ENCODE data around the gene ZDHHC13. TPM values are rescaled to one million over a fixed set of nuclear protein-coding genes. Genes with fewer than 3 reads are reported as not detected.
"Not testable (repeated sequence)": the region's sequence is repeated elsewhere in the genome, so short reads cannot be mapped to it uniquely, and the experiment has no call there.

Gene ZDHHC13
- total RNA-seq, 1 experiment from 2014 or later = 30.1 TPM

DNA sequence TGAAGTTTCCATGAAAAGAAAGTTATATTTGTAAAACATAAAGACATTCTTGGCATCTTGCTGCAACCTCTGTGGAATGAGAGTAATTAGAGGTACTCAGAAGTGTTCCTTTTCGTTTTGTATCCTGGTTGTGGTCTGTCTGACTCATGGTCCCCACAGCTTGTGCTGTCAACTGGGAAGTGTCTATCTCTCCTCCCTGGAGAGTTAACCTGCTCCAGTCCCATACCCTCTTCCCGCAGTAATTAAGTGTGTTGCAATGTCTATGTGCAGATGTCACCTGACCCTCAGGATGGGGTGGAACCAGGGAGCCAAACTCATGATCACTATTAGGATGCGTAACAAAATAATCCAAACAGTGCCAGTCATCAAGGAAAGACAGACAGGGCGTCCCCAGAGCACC is 23.0 kb upstream of the ZDHHC13 start:
- in situ Hi-C loops (cut with HindIII; ENCODE audit: low sequenced_read_pairs) = no loop called here
- no peak for DNase-seq (ENCODE audit: low spot score)

DNA sequence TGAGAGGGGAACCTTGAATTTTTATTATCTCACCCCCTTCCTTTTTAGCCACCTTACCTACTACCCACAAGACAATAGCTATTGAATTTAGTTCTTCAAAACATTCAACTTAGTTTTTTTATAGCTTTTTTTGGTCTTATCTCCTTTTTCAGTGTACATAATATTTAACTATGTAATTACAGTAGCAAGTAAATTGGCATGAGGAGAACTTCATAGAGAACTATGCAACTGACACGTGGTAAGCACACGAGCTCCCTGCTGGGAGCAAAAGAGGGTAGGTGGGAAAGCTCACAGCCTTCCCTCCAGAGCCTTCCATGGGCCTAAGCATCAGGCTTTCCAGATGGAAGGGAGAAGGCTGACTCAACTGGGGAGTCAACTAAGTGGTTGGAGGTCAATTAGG is 22.1 kb upstream of the ZDHHC13 start:
- no peak for DNase-seq (ENCODE audit: low spot score)
- in situ Hi-C loops (cut with HindIII; ENCODE audit: low sequenced_read_pairs) = no loop called here

- no peak for DNase-seq (ENCODE audit: low spot score)
- in situ Hi-C loops (cut with HindIII; ENCODE audit: low sequenced_read_pairs) = no loop called here
Measured at GRCh38 chr11:19099093-19099492, 17.9 kb upstream of the ZDHHC13 start.

GRCh38 chr11:19100885-19101284 is 16.1 kb upstream of the ZDHHC13 start:
- in situ Hi-C loops (cut with HindIII; ENCODE audit: low sequenced_read_pairs) = no loop called here
- DNase-seq (ENCODE audit: low spot score) = no peak

DNA sequence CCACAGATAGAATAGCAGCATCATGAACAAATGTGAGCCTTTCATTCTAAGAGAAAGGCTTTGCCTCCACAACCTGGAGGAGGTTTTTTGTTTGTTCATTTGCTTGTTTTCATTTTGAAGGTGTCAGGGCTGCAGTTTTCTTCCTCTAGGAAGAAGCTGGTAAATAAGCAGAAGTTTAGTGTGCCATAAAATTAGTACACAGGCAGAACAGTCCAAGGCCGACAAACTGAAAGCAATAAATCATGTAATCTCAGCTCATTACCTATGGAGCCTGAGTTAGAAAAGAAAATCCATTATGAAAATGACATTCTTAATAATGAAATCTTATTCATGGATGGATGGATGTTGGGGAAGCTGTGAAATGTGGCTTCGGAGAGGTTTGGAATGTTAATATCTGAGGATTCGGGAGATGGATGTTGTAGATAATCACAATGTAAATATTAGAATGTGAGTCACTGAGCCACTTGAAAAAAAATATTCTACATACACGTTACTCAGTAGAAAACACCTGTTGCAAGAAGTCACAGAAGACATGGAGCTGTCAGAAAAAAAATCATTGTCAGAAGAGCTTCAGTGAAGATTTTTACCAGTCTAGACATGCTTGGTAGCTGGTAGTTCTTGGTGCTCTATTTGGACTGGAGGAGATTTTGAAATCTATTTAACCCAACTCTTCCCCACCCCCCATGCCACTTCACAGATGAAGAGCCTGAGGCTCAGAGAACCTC is 15.0 kb upstream of the ZDHHC13 start:
- no peak for DNase-seq (ENCODE audit: low spot score)
- in situ Hi-C loops (cut with HindIII; ENCODE audit: low sequenced_read_pairs) = no loop called here

DNA sequence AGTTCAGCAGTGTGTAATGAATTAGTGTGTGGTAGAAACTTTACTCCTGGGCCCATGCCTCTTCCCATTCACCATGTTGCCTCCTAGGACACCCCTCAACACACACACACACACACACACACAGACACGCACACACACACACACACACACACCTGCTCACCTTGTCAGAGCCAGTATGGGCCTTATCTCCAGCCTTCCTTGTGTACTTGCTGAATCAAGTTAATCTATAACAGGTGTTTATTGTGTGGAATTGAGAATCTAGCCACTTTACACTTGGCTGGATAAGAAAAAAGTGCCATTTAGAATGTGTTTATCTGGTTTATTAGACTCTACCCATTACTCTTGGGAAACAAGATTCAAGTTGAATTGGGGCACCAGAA is 14.5 kb upstream of the ZDHHC13 start:
- in situ Hi-C loops (cut with HindIII; ENCODE audit: low sequenced_read_pairs) = no loop called here
- DNase-seq (ENCODE audit: low spot score) = no peak

DNA sequence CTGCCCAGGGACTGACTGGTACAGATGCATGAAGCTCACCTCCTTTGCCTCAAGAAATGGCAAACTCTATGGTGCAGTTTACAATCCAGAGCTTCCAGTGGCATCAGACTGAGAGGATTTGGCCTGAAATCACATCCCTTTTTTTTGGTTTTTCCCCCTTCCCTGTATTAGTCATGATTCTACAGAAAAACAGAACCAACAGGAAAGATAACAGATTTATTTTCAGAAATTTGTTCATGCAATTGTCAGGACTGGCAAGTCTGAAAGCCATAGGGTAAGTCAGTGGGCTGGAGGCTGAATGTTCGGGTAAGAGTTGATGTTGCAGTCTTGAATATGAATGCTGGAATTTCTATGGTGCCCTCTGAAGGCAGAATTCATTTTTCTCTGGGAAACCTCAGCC is 12.0 kb upstream of the ZDHHC13 start:
- in situ Hi-C loops (cut with HindIII; ENCODE audit: low sequenced_read_pairs) = no loop called here

GRCh38 chr11:19107125-19107524 is 9.8 kb upstream of the ZDHHC13 start:
- in situ Hi-C loops (cut with HindIII; ENCODE audit: low sequenced_read_pairs) = no loop called here
- DNase-seq (ENCODE audit: low spot score) = no peak

More for the DNA sequence above, 12.0 kb upstream of the ZDHHC13 start:
- no peak for DNase-seq (ENCODE audit: low spot score)

DNA sequence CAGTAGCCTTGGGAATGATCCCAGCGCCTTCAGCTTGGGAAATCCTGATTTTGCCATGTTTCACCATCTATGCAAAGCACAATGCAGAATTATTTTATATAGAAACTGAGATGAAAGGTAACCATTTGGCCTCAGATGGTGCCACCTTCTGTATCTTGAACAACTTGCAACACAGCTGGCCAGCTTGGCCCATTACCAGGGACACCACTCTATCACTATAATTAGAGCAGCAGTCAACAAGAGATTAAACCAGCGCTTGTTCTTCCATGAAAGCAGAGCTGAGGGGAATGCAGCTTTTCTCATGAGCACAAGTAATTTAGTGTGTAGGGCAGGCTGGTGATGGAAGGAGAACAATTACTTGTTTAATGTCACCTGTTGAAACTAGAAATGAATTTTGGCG is 6.7 kb upstream of the ZDHHC13 start:
- in situ Hi-C loops (cut with HindIII; ENCODE audit: low sequenced_read_pairs) = no loop called here
- no peak for DNase-seq (ENCODE audit: low spot score)

- in situ Hi-C loops (cut with HindIII; ENCODE audit: low sequenced_read_pairs) = no loop called here
Measured at GRCh38 chr11:19111809-19112208, 5.2 kb upstream of the ZDHHC13 start.

GRCh38 chr11:19116276-19116970 is 545 bp upstream of the ZDHHC13 start:
- in situ Hi-C loops (cut with HindIII; ENCODE audit: low sequenced_read_pairs) = no loop called here
- DNase-seq (ENCODE audit: low spot score) = no peak

More at GRCh38 chr11:19111809-19112208, 5.2 kb upstream of the ZDHHC13 start:
- no peak for DNase-seq (ENCODE audit: low spot score)

GRCh38 chr11:19117760-19118097 is 761 bp downstream of the ZDHHC13 start:
- no peak for DNase-seq (ENCODE audit: low spot score)
- in situ Hi-C loops (cut with HindIII; ENCODE audit: low sequenced_read_pairs) = no loop called here

DNA sequence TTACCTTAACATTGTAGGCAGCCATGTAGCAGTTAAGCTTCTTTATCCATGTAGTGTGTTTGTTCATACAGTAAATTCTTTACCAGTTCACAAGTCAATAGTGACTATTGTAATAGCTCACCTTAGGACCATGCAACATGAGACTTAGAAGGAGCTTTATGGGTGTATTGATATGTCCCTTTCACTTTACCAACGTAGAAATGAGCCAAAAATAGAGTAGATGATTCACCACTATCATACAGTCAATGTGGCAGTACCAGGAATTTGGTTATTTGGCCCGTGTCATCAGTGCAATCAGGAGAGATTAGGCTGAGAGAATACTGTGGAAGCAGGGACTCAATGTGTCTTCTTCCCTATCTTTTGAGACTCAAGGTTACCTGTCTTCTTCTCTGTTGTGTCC is 4.7 kb downstream of the ZDHHC13 start:
- in situ Hi-C loops (cut with HindIII; ENCODE audit: low sequenced_read_pairs) = no loop called here
- no peak for DNase-seq (ENCODE audit: low spot score)

GRCh38 chr11:19122960-19123615 is 6.1 kb downstream of the ZDHHC13 start:
- no peak for DNase-seq (ENCODE audit: low spot score)
- in situ Hi-C loops (cut with HindIII; ENCODE audit: low sequenced_read_pairs) = no loop called here

DNA sequence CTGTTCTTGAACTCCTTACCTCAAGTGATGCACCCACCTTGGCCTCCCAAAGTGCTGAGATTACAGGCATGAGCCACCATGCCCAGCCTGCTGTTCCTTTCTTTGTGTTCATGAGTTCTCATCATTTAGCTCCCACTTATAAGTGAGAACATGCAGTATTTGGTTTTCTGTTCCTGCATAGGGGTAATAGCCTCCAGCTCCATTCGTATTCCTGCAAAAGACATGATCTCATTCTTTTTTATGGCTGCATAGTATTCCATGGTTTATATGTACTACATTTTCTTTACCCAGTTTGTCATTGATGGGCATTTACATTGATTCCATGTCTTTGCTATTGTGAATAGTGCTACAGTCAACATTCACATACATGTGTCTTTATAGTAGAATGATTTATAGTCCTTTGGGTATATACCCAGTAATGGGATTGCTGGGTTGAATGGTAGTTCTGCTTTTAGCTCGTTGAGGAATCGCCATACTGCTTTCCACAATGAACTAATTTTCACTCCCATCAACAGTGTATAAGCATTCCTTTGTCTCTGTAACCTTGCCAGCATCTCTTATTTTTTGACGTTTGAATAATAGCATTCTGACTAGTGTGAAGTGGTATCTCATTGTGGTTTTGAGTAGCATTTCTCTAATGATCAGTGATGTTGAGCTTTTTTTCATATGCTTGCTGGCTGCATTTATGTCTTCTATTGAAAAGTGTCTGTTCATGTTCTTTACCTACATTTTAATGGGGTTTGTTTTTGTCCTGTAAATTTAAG is 9.8 kb downstream of the ZDHHC13 start:
- DNase-seq (ENCODE audit: low spot score); in situ Hi-C loops (cut with HindIII; ENCODE audit: low sequenced_read_pairs): not testable (repeated sequence)

- in situ Hi-C loops (cut with HindIII; ENCODE audit: low sequenced_read_pairs) = no loop called here
- no peak for DNase-seq (ENCODE audit: low spot score)
Measured at GRCh38 chr11:19134004-19134403, 17.0 kb downstream of the ZDHHC13 start.

- DNase-seq (ENCODE audit: low spot score); in situ Hi-C loops (cut with HindIII; ENCODE audit: low sequenced_read_pairs): not testable (repeated sequence)
Measured at GRCh38 chr11:19136884-19137283, 19.9 kb downstream of the ZDHHC13 start.

- no peak for DNase-seq (ENCODE audit: low spot score)
- in situ Hi-C loops (cut with HindIII; ENCODE audit: low sequenced_read_pairs) = no loop called here
Measured at GRCh38 chr11:19145319-19145718, 28.4 kb downstream of the ZDHHC13 start.

DNA sequence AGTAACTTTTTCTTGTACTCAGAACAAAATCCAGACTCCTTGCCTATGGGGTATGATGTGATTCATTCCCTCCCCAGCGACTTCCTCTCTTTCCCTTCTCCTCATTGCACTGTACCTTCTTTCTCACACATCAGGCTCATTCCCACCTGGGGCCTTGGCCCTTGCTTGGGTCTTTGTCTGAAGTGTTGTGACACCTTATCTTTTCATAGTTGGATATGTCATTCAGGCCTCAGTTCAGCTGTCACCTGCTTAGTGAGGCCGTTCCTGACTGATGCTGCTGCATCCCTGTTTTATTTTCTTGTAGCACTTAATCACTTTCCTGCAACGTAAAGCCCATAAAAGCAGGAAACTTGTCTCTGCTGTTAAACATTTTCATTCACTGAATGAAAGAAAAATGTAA is 39.9 kb downstream of the ZDHHC13 start:
- in situ Hi-C loops (cut with HindIII; ENCODE audit: low sequenced_read_pairs) = no loop called here

DNA sequence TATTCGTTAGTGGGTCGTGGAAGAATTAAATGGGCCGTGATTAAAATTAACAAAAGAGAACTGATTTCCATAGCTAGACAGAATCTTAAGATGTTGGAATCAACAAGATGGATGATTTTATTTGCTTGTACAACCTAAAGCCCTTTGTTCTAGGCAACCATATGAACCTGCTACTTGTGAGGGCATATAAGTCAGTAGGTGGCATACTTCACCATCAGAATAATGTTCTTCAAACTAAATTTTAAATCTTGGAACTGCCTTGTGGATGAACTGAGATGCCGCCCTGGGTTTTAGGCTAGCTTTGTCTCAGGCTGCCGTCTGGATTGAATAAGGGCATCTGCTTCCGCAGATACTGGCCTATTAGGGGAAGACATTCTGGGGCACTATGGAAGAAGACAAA is 43.9 kb downstream of the ZDHHC13 start:
- DNase-seq (ENCODE audit: low spot score) = no peak
- in situ Hi-C loops (cut with HindIII; ENCODE audit: low sequenced_read_pairs) = no loop called here

More for the DNA sequence above, 39.9 kb downstream of the ZDHHC13 start:
- no peak for DNase-seq (ENCODE audit: low spot score)
